Epithelial cell of esophagus (primary cell): Measurements from ENCODE around the gene SHF.

Experiments used
- DNase-seq: peaks from one replicate; pipeline ENCODE4 v3.0.0; 2010; ENCODE audit warnings: low read depth
- H3K4me3 ChIP-seq: 2 replicates; pipeline ENCODE4 v1.5.1; 2011; ENCODE audit warnings: mild to moderate bottlenecking, low read length, control low read depth
- CTCF ChIP-seq: IDR thresholded peaks from 2 replicates; pipeline ENCODE4 v1.5.1; 2011; ENCODE audit warnings: low read depth, mild to moderate bottlenecking, low read length, control low read depth, inconsistent platforms; ENCODE audit not compliant: insufficient read depth; ENCODE audit errors: missing control alignments

Gene SHF

DNA sequence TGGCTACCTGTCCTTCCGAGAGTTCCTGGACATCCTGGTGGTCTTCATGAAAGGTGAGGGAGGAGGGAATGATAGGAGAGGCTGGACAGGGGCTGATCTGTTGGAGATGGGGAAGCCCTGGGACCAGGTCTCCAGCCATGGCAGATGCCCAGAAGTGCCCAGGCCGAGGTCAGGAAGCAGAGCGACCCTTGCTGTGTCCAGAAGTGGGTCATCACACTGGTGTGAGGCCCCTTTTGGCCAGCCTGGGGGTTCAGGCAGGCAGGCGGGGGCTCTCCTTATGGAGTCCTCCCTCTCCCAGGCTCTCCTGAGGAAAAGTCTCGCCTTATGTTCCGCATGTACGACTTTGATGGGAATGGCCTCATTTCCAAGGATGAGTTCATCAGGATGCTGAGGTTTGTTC lies 40.2 kb downstream of the SHF start:
- no peak for DNase-seq
- no peak for TF ChIP-seq CTCF

GRCh38 chr15:45146405-45146804 lies 41.4 kb downstream of the SHF start:
- H3K4me3 ChIP-seq = no peak overlapping the region
- DNase-seq = peak; percentile 79
- TF ChIP-seq CTCF = no peak

More for the DNA sequence above, 40.2 kb downstream of the SHF start:
- no peak overlapping the region for H3K4me3 ChIP-seq

DNA sequence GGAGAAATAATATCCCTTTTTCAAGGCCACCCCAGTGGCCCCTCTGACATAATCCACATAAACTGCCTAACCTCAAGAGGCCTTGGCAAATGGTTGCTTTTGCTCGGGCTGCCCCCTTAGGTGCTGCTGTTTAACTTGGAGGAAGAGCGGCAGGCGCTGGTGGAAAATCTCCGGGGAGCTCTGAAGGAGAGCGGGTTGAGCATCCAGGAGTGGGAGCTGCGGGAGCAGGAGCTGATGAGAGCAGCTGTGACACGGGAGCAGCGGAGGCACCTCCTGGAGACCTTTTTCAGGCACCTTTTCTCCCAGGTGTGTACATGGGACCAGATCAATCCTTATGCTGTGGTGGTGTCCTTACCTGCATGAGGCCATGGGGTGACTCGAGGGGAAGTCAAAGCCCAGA lies 43.0 kb downstream of the SHF start:
- no peak overlapping the region for H3K4me3 ChIP-seq
- no peak for DNase-seq
- TF ChIP-seq CTCF = no peak

DNA sequence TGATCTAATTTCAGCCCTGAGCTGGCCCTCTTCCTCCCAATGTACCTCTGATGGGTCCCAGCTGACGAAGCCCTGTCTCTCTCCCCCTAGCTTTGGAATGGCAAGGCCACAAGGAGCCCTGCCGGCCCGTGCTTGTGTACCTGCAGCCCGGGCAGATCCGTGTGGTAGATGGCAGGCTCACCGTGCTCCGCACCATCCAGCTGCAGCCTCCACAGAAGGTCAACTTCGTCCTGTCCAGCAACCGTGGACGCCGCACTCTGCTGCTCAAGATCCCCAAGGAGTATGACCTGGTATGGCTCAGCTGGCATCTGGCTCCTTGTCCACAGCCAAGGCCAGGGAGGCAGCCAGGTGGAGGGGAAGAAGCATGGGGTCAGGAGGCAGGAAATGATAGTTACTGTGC lies 43.8 kb downstream of the SHF start:
- TF ChIP-seq CTCF = no peak
- DNase-seq = no peak
- no peak overlapping the region for H3K4me3 ChIP-seq

DNA sequence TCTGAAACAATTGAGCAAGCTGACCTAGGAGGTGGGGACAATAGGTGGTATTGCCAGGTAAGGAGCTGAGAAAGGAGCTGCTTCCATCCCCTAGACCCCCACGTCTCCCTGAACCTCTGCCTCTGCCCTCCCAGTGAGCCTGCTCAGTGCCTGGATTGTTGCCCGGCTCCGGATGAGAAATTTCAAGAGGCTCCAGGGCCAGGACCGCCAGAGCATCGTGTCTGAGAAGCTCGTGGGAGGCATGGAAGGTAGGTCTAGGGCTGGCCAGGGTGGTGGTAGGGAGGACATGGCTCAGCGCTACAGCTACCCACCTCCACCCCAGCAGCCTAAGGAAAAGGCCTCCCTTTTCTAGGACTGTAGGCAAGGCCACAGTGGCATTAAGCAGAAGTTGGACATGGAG lies 44.7 kb downstream of the SHF start:
- no peak overlapping the region for H3K4me3 ChIP-seq
- no peak for DNase-seq
- TF ChIP-seq CTCF = no peak

GRCh38 chr15:45141386-45141785 lies 46.4 kb downstream of the SHF start:
- no peak for DNase-seq
- no peak for TF ChIP-seq CTCF
- H3K4me3 ChIP-seq = no peak overlapping the region

GRCh38 chr15:45140557-45141250 lies 47.1 kb downstream of the SHF start:
- DNase-seq = no peak
- H3K4me3 ChIP-seq = no peak overlapping the region
- TF ChIP-seq CTCF = no peak
